ENCODE results near the gene TSR3.

The TSR3 gene

DNA sequence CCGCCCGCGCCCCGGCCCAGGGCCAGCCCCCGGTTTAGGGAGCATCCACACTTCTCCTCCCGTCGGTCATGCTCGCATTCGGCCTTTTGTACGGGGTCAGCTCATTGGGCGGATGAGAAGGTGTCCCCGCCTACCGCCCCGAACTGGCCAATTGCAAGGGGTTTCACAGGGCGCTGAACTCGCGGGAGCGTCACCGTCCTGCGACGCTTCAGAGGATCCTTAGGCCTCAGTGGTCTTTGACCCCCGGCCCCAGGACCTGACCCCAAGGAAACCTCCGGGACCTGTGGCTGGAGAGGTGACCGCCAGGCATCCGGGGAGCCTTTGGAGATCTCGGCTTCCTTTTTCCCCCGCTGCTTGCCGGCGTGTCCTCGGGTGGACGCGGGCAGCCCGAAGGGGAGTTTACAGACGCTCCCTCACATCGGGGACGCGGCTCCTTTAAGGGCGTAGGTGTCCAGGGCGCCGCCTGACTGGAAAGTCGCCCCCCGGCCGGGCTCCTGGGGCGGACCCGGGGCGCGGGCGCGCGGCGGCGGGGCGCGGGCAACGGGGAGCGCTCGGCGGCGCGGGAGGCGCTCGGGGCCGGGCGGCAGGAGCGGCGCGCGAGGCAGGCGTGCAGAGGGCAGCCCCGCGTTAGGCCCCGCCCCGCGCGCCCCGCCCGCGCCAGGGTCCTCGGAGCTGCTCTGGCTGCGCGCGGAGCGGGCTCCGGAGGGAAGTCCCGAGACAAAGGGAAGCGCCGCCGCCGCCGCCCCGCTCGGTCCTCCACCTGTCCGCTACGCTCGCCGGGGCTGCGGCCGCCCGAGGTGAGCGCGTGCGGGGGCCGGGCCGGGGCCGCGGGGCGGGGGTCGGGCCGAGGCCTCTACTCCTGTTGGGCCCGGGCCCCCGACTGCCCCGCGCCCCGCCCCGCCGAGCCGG lies 42.4 kb downstream of the TSR3 start, which contains the start of gene UBE2I:
TSS of gene UBE2I (plus strand) at position 660 of the 909 bp plus-strand sequence. CDS start 4,395 bp downstream, outside the sequence.
- peak; percentile 100 for DNase-seq

GRCh38 chr16:1308036-1308976 lies 43.4 kb downstream of the TSR3 start:
- DNase-seq: peak; percentile 76

GRCh38 chr16:1306334-1306733 lies 45.3 kb downstream of the TSR3 start:
- no peak for DNase-seq

DNA sequence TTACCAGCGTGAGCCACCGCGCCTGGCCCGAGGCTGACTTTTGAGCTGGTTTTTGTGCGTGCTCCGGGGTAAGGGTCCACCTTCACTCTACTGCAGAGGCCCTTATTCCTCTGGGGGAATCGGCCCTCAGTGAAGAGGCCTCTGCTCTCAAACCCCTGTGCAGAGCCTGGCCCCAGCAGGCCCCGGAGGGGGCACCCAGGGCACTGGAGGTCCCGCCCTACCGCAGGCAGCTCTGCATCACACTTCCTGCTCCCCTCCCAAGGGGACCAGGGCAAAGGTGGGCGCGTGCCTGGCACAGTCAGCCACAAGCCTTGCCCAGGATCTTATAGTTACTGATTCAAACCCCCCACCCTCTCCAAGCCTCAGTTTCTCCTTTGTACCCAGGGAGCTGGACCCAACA lies 45.9 kb downstream of the TSR3 start:
- DNase-seq: no peak

GRCh38 chr16:1301562-1301961 lies 50.1 kb downstream of the TSR3 start:
- no peak for DNase-seq

DNA sequence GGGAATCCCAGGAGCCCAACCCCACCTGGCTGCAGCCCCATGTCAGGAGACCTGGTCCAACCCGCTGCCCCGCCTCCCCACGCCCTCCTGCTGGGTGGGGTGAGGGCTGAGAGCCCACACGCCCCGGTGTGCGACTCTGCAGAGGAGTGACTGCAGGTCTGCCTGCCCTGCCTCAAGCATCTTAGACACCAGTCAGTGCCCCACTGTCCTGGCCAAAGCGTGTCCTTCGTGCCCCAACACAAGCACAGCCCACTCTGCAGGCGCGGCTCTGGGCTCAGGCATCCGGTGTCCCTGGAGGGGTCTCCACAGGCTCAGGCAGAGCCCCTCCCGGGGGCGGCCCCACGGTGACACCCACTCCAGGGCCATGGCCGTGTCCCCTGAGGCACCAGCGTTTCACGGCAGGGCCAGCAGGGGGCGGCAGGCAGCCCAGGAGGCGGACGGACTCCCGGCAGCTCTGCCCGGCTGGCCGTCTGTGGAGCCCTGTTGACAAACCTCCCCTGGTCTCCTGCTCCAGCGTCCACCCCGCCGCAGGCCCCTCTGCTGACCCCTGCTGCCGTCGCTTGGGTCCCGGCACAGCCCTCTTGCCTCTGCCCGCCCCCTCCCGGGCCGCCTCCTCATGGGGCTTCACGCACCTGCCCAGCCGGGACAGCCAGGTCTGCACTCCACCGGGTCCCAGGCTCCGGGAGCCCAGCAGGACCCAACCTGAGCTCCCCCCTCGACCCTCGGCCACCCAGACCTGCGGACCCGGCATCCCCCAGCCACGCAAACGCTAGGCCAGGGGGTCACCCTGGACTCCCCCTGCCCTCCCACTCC lies 50.8 kb downstream of the TSR3 start:
- DNase-seq: peak; percentile 73

GRCh38 chr16:1299868-1300203 lies 51.8 kb downstream of the TSR3 start:
- no peak for DNase-seq

Data from right kidney (tissue), 1 donor.